ENCODE data around the gene HACD3.
"Not testable (repeated sequence)": the region's sequence is repeated elsewhere in the genome, so short reads cannot be mapped to it uniquely, and the experiment has no call there.

The HACD3 gene

DNA sequence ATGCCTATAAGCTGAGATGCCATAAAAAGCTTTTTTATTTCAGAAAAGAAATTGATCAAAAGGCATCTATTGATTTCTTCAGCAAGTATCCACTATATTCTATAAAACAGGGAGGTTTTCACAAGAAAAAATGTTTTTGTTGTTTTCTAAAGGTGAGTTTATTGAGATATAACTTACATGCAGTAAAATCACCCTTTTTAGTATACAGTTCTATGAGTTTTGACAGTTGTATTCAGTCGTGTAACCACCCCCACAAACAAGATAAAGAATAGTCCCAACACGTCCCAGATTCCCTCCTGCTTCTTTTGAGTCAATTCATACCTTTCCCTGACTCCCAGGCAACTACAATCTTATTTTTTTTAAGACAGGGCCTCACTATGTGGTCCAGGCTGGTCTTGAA, 72.9 kb downstream of the HACD3 start:
- no peak for DNase-seq (ENCODE audit: low read depth)

GRCh38 chr15:65603559-65603958, 73.3 kb downstream of the HACD3 start:
- DNase-seq (ENCODE audit: low read depth): no peak

- peak; percentile 87 for DNase-seq (ENCODE audit: low read depth)
Observed at GRCh38 chr15:65610871-65611718, 80.8 kb downstream of the HACD3 start, which contains the start of gene INTS14. Gene INTS14 (minus strand): TSS chr15:65611131. CDS start chr15:65607380, 3,751 bp downstream.

GRCh38 chr15:65611888-65612615, 81.8 kb downstream of the HACD3 start:
- DNase-seq (ENCODE audit: low read depth): no peak

DNA sequence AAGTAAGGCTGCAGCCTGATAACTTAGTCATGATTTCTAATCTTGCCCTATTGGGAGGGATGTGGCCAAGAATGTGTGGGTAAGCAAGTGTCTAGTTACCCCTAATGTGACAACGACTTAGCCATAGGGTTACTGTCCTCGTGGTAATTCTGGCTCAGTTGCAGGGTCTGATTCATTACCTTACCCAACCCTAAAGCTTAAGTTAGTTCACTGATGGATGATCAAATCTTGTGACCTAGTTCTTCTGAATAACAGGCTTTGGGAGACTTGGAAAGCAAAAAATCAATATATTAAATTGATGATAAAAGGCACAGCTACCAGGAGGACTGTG, 82.3 kb downstream of the HACD3 start:
- no peak for DNase-seq (ENCODE audit: low read depth)

DNA sequence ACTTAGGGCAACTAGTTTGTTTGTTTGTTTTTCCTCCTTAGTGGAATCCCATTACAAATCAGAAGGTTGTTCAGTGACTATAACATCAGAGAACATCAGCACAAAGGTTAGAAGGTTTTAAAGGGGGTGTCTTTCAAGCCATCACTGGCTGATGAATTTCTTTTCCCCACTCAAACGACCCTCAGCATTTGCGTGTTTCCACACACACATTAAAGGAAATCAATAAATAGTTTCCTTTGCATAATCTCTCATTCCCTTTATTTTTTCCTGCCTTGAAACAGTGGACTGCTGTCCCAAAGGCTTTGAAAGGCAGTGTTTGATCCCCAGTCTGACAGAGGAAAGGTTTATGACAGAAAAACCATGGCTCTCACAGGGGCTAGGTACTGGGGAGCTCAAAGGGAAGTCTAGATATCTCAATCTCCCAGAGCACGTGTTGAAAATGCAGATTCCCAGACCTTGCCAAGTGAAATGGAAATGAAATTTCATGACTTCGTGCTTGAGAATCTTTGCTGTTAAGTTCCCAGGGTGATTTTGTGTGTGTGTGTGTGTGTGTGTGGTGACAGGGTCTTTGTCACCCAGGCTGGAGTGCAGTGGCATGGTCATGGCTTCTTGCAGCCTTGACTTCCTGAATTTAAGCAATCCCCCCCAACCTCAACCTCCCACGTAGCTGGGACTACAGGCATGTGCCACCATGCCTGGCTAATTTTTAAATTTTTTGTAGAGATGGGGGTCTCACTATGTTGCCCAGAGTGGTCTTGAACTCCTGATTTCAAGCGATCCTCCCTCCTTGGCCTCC, 82.9 kb downstream of the HACD3 start:
- no peak for DNase-seq (ENCODE audit: low read depth)

DNA sequence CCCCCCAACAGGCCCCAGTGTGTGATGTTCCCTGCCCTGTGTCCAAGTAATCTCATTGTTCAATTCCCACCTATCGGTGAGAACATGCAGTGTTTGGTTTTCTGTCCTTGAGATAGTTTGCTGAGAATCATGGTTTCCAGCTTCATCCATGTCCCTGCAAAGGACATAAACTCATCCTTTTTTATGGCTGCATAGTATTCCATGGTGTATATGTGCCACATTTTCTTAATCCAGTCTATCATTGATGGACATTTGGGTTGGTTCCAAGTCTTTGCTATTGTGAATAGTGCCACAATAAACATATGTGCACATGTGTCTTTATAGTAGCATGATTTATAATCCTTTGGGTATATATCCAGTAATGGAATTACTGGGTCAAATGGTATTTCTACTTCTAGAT, 85.6 kb downstream of the HACD3 start:
- DNase-seq (ENCODE audit: low read depth): not testable (repeated sequence)

DNA sequence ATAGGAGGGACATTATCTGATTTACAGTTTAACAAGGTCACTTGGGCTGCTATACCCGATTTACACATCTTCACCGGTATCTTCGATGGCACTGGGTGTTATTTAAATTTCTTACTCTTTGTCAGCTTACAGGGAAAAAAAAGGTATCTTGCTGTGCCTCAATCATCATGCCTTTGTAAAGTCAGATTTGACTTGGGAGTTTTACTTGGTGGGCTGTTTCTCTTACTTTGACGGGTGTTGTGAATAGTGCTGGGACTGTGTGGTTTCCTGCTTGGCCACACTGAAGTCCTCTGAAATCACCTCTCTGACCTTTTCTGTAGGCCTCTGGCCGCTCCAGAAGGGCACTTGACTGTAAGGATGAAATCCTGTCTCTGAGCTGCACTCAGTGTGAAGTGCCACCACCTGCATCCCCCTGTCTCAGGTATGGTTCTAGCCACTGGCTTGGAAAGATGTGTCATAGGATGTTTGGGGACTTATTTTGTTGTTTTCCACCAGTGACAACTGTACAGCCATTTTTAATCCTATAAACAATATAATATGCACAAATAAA, 88.4 kb downstream of the HACD3 start:
- no peak for DNase-seq (ENCODE audit: low read depth)

DNA sequence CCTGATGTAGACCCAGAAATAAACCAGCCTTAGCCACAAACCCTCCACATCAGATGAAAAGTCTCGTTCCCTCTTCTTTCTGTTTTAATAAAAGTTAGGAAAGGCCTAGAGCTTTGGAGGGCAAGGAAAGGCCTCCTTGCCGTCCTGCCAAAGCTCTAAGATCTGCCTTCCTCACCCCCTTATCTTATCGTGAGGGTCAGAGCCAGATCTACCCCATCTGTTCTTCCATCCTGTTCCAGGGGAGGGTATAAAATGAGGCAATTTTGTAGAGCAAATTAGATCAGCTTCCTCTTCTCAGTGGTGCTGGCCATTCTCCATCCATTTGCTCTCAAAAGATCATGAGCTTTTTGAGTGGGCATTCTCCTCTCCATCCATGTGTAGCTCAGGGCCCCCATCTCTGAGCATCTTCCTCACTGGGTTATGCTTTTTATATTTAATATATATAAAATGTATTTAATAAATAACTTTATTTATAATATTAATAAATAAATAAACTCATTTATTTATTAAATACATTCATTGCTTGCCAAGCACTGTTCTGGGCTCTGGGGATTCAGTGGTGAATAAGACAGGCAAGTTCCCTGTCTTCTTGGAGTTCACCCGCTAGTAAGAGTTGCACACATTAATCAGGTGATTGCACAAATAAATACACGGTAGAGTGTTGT, 89.5 kb downstream of the HACD3 start:
- DNase-seq (ENCODE audit: low read depth): no peak

DNA sequence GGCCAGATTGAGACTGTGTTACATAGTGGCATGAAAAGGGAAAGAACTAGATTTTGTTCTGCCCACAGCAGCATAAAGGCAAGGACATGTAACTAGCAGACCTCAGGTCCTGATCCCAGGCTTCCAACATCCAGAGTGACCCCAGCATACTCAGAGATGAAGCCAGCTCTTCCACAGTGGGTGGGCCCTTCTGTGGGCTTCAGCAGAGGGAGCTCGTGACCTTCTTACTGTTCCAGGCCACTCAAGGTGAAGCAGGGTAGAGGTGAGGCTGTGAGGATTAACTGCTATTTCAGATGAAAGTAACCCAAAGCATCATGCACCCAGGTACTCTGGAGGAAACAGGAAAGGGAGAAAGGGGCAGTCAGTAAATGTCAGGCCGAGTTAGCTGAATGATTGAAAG, 90.6 kb downstream of the HACD3 start:
- DNase-seq (ENCODE audit: low read depth): no peak

DNA sequence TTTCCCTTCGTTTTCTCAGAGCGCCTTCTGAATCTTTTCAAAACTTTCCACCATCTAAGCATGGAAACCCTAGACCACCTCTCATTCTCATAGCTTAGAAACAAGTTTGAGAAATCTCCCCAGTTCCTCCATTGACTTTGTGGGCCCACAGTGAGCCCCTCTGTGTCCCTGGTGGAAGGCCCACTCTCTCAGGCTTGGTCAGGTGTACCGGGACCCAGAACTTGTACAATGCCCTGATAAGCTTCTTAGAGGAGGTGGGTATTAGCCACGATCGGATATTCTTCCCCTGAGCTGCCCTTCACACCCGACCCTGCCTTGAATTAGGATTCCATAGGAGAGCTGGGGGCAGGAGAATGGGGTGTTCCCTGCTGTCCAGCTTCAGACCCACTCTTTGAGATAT, 91.4 kb downstream of the HACD3 start, which contains the start of gene SLC24A1:
TSS of gene SLC24A1 (plus strand) at position 301 of the 400 bp plus-strand sequence. CDS start 2,143 bp downstream, outside the sequence.
- DNase-seq (ENCODE audit: low read depth): no peak

GRCh38 chr15:65623103-65623502, 92.8 kb downstream of the HACD3 start:
- no peak for DNase-seq (ENCODE audit: low read depth)

- DNase-seq (ENCODE audit: low read depth): no peak
Observed at GRCh38 chr15:65626856-65627255, 96.6 kb downstream of the HACD3 start.

Data from stimulated activated CD8-positive, alpha-beta memory T cell treated with anti-CD3 and anti-CD28 coated beads, Interleukin-12 subunit alpha, Interleukin-12 subunit beta, amount 100 ng/mL, for 1 hour (primary cell).